K562 (cell line): Measurements from ENCODE around the gene MET.

Source experiments
- RAD51 ChIP-seq: fragments of 450-650 bp; IDR thresholded peaks from 2 replicates; pipeline ENCODE4 v1.7.1; 2016; ENCODE audit warnings: low read depth, mild to moderate bottlenecking, borderline replicate concordance
- TF ChIP-seq, protein P1 (sequence below): sonication (generic); formaldehyde crosslinking; IDR thresholded peaks from 2 replicates; pipeline ENCODE4 v1.8.0; 2022; ENCODE audit warnings: mild to moderate bottlenecking, missing genetic modification reagents

DNA sequence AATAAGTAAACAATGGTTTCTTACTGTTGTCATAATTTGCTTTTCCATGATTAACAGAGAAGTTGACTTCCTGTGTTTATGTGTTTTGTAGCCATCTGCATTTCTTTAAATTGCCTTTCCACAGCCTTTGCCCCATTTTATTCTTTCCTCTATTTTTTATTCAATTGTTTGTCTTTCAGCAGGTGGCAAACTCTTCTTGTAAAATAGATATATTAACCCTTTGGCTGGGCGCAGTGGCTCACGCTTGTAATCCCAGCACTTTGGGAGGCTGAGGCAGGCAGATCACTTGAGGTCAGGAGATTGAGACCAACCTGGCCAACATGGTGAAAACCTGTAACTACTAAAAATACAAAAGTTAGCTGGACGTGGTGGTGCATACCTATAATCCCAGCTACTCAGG, 139.8 kb downstream of the MET start:
- no peak for TF ChIP-seq RAD51
- TF ChIP-seq, protein P1, sequence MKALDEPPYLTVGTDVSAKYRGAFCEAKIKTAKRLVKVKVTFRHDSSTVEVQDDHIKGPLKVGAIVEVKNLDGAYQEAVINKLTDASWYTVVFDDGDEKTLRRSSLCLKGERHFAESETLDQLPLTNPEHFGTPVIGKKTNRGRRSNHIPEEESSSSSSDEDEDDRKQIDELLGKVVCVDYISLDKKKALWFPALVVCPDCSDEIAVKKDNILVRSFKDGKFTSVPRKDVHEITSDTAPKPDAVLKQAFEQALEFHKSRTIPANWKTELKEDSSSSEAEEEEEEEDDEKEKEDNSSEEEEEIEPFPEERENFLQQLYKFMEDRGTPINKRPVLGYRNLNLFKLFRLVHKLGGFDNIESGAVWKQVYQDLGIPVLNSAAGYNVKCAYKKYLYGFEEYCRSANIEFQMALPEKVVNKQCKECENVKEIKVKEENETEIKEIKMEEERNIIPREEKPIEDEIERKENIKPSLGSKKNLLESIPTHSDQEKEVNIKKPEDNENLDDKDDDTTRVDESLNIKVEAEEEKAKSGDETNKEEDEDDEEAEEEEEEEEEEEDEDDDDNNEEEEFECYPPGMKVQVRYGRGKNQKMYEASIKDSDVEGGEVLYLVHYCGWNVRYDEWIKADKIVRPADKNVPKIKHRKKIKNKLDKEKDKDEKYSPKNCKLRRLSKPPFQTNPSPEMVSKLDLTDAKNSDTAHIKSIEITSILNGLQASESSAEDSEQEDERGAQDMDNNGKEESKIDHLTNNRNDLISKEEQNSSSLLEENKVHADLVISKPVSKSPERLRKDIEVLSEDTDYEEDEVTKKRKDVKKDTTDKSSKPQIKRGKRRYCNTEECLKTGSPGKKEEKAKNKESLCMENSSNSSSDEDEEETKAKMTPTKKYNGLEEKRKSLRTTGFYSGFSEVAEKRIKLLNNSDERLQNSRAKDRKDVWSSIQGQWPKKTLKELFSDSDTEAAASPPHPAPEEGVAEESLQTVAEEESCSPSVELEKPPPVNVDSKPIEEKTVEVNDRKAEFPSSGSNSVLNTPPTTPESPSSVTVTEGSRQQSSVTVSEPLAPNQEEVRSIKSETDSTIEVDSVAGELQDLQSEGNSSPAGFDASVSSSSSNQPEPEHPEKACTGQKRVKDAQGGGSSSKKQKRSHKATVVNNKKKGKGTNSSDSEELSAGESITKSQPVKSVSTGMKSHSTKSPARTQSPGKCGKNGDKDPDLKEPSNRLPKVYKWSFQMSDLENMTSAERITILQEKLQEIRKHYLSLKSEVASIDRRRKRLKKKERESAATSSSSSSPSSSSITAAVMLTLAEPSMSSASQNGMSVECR (CRISPR knock-in tag): no peak
